ENCODE results near the gene CCDC122.
"Not testable (repeated sequence)": the region's sequence is repeated elsewhere in the genome, so short reads cannot be mapped to it uniquely, and the experiment has no call there.

CCDC122 gene

DNA sequence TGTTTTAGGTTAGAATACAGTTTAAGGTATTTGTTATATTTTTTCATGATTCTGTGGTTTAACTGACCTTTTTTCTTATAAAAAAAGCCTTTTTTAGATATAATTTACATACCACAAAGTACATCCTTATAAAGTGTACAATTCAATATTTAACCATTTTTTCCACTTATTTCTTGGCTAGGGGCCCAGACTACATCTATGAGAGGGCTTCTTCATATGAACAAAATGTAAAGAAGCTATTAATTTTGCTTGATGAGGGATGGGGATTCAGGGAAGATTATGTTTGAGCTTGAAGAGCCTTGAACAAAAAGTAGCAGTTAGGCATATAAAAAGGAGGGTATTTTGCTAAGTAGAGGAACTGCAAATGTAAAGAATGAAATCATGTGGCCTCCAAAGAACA lies 2.2 kb downstream of the CCDC122 start:
- DNase-seq (ENCODE audit: low spot score), result no peak

DNA sequence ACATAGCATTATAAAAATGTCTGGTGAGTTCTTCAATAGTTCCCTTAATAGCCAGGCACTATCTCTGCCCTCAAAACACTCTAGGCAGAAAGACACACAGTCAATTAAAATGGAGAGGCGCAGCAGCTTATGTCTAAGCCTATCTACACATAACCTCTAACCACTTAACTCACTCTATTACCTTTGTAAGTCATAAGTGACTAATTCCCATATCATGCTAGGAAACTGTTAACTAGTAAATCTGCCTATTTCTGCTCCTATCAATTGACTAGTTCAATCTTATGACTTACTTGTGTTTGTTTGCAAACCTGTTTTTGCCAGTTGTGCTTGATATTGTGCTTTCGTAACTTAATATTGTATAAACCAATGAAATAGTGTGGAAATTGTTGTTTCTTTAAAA lies 3.2 kb downstream of the CCDC122 start:
- no peak for DNase-seq (ENCODE audit: low spot score)

DNA sequence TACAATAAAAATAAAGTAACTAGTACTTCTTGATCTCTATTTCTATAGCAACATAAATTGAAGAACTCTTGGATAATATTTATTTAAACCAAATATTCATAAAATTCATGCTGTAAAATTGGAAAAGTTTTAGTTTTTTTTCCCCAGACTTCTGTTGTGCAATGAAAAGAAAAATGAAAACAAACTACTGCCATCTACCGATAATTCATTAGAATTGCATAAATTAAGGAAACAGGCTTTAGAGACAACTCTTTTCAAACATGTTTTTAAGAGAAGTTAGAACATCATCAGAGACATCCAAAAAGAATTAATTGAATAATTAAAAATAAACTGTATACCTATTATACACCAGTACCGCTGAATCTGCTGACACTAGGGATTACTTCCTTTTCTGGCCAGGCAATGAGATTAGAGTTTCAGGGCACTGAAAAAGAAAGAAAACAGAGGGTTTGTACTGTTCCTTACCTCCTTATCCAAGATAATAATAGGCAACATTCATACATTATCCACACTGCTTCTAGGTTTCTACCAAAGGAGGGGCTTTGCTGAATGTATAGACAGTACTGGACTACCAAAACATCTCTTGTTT lies 4.9 kb downstream of the CCDC122 start:
- no peak for DNase-seq (ENCODE audit: low spot score)

DNA sequence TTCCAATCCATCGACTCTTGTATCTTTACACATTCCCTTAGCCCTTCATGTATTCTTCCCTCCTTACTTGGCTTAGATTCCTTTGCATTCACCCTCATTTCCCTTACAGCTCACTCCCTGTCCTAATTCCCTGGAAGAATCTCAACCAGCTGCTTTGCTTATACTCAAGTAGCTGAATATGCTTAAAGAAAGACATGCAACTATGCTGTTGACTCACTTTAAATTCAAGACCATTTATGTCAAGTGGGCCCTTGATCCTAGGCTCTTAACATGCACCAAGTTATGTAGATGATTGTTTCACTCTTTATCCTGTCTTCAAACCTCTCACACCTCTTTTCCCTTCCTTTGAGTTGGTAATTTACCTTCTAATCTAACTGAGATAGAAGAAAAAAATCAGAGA lies 7.4 kb downstream of the CCDC122 start:
- DNase-seq (ENCODE audit: low spot score), result no peak

DNA sequence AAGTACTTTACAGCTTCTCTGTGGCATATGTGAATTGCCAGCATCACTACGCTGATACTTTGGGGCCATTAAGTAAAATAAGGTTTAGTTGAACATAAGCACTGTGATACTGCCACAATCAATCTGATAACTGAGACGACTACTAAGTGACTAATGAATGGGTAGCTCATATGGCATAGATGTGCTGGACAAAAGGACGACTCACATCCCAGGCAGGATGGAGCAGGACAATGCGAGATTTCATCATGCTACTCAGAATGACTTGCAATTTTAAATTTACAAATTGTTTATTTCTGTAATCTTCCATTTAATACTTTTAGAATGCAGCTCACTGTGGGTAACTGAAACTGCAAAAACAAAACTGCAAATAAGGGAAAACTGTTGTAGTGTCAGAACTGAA lies 13.6 kb downstream of the CCDC122 start:
- no peak for DNase-seq (ENCODE audit: low spot score)

DNA sequence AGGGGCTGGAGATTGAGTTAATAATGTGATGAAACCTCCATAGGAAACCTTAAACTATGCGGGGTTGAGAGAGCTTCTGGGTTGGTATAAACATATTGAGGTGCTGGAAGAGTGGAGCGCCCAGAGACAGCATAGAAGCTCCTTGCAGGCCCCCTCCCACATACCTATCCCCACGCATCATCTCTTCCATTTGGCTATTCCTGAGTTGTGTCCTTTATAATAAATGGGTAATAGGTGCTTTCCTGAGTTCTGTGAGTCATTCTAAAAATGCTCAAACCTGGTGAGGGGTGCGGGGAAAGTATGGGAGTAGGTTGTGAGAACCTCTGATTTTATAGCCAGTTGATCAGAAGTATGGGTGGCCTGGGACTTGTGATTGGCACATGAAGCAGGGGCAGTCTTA lies 14.6 kb downstream of the CCDC122 start:
- no peak for DNase-seq (ENCODE audit: low spot score)

DNA sequence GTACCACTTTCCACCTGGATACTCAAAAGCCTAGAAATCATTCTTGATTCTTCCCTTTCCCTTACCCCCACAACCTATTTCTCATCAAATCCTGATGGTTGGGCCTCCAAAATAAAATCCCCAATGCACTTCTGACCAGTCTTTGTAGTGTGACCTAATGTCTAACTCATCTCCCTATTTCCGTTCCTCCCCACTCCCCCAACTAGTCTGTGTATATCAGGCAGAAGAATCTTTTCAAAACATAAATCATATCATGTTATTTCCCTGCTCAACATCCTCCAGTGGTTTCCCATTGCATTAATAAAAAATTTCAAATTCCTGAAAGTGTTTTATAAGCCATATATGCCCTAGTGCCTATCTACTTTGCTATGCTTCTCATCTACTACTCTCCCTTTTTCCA lies 17.7 kb downstream of the CCDC122 start:
- no peak for DNase-seq (ENCODE audit: low spot score)

DNA sequence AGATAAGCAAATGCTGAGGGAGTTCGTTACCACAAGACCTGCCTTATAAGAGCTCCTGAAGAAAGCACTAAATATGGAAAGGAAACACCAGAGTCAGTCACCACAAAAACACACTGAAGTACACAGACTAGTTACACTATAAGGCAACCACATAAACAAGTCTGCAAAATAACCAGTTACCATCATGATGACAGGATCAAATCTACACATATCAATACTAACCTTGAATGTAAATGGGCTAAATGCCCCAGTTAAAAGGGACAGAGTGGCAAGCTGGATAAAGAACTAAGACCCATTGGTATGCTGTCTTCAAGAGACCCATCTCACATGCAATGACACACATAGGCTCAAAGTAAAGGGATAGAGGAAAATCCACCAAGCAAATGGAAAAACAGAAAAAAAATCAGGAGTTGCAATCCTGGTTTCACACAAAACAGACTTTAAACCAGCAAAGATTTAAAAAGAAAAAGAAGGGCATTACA lies 26.6 kb downstream of the CCDC122 start:
- no peak for DNase-seq (ENCODE audit: low spot score)

DNA sequence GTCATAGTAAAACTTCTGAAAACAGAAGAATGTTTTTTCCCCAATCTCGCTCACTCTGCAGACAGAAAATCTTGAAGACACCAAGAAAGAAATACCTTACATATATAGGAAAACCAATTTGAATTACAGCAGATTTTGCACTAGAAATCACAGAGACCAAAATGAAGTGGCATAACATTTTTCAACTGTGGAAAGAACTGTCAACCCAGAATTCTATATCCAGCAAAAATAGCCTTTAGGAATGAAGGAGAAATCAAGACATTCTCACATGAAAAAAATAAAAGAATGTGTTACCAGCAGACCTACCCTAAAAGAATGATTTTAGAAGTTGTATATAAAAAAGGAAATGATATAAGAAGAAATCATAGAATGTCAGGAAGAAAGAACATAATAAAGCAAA lies 28.7 kb downstream of the CCDC122 start:
- no peak for DNase-seq (ENCODE audit: low spot score)

DNA sequence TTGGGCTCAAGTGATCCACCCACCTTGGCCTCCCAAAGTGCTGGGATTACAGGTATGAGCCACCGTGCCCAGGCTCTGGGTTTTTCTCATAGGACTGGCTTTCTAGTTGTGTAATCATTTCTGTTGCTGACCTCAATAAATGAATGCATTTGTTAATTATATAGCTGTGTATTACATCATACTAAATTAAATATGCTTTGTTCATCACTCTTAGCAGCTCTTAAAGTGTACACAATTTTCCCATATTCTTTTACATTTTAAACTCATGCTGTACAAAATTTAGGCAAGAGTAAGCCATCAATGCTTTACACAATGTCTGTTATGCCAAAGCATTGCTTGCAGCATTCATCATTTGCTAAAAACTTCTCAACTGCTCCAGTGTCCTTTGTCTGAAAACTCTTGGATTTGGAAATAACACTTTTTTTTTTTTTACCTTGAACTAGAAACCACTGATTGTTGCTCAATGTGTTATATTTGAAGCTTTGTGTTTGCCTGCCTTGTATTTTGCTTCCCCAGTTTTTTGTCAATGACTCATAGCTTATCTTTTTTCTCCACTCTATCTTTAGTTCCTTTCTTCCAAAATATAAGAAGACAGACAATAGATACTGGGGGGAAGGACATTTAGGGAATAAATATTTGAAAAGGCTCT lies 31.4 kb downstream of the CCDC122 start:
- no peak for DNase-seq (ENCODE audit: low spot score)

DNA sequence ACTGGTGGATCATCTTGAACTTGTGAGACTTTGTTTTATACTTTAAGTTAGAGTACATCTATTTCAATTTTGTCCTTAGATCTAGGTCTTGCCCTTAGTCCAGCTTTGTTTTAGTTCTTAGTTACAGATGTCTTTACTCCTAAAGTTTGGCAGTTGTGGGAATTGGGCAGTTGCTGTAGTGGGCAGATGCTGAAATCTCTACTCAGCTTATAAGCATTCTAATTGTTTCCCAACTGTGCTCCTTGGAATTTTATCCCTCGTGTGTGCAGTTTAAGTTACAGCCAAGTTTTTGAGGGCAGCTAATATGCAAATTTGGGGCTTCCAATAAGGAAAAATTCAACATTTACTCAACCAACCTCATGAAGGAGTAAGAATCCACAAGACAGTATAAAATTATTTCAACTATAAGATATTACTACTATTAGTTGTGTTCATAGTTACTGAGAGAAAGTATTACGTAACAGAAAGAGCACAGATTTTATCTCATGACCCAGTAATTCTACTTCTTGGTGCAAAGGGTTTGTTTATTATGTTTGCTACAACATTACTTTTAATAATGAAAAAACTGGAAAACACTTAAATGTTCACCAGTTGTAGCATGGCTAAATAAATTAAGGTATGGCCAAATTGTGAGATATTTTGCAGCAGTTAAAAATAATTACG lies 32.9 kb downstream of the CCDC122 start:
- no peak for DNase-seq (ENCODE audit: low spot score)

DNA sequence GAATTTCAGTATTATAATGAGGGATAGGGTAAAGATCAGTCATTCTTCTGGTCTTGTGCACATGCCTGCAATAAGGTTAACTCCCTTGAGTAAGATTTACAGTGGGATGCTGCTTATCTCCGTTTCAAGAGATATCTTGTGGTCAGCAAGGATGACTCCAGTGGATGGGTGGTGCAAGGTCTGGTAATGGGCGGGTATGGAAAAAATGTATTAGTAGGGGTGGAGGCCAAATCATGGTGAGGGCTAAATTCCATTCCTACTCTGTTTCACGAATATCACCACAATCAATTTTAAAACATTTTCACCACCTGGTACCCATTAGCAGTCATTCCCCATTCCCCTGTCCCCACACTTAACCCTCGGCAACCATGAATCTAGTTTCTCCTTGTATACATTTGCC lies 40.6 kb downstream of the CCDC122 start:
- DNase-seq (ENCODE audit: low spot score), result no peak

DNA sequence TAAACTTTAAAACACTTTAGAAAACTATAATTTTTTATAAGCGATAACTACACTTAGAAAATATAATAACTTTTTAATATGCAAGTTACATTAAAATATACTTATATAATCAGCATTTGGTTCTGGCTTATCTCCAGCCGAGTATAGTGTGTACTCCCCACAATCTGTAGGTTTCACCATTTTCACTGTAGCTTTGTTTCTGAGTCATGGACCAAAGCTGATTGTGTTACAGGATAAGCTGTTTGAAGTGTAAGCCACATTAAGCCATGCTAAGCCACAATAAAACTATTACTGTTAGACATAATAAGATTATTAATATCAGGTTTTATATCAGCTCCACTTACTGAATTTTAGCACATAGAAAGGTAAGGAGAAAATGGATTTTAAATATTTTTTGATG lies 43.8 kb downstream of the CCDC122 start:
- DNase-seq (ENCODE audit: low spot score), result no peak

DNA sequence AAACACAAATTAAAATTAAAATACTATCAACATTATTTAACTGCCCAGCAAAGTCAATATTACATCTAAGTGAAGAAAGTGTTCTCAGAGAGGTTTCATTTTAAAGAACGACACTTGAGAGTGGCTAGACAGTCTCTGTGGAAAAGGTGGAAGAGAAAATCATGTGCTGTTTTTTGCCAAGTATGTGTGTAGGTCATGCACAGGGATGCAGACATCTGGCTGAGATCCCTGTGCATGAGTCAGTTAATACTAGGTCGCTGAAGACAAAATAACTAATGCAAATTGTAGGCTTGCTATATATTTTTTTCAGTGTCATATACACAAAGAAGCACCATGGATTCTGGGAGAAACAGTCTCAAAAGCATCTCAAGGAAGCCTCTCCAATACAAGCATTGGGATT lies 48.5 kb downstream of the CCDC122 start:
- DNase-seq (ENCODE audit: low spot score), result no peak

DNA sequence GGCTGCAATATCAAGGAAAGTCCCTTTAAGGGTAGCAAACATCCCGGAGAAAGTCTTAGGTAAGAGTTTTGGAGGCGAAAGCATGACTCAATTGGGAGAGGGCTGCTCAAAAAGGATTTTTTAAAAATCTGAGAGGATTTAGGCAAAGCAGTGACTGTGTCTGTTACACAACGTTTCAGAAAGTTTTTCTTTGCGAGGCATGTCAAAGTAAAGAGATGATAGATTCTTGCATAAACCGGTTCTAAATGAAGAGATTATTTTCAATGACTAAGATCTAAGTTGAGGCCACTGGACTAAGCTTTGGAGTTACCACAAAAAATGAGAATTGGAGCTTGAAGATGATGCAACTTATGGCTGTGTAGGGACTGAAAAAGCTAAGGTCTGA lies 49.1 kb downstream of the CCDC122 start:
- no peak for DNase-seq (ENCODE audit: low spot score)

DNA sequence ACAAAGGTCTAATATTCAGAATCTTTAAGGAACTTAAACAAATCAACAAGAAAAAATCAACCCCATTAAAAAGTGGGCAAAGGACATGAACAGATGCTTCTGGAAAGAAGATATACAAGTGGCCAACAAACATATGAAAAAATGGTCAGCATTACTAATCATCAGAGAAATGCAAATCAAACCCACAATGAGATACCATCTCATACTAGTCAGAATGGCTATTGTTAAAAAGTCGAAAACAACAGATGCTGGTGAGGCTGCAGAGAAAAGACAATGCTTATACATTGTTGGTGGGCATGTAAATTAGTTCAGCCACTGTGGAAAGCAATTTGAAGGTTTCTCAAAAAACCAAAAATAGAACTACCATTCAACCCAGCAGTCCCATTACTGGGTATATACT lies 54.9 kb downstream of the CCDC122 start:
- not testable (repeated sequence) for DNase-seq (ENCODE audit: low spot score)

DNA sequence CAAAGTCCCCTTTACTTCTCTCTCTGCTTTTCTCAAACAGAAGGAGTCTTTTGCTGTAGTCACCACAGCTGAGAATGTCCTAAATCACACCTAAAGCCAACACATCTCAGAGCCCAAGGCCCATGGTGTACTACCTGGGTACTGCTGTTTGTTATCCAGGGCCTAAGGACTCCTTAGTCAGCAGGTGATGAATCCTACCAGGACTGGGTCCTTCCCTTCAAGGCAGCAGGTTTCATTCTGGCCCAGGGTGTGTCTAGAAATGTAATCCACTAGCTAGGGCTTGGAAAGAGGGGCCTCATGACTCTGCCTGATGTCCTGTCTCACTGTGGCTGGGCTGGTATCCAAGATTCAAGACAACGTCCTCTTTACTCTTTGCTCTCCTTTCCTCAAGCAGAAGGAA lies 56.6 kb downstream of the CCDC122 start:
- no peak for DNase-seq (ENCODE audit: low spot score)

DNA sequence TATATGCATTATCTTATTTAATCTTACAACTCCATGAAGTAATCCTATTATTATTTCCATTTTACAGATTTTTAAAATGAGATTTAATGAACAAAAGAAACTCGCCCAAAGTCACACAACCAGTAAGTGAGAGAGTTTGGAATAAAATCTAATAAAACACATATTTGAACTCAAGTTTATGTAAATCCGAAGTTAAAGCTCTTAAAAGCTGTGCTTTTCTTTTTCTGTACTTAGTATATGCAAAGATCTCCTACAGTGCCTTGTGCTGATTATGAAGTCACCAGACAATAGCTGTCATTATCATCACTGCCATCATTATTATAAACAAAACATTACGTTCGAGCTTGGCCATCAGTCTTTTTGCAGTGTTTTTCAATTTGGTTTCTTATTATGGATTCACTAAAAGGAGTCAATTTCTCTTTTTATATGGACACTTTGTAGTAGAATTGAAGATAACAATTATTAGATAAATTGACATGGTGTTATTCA lies 63.1 kb downstream of the CCDC122 start:
- DNase-seq (ENCODE audit: low spot score), result no peak

DNA sequence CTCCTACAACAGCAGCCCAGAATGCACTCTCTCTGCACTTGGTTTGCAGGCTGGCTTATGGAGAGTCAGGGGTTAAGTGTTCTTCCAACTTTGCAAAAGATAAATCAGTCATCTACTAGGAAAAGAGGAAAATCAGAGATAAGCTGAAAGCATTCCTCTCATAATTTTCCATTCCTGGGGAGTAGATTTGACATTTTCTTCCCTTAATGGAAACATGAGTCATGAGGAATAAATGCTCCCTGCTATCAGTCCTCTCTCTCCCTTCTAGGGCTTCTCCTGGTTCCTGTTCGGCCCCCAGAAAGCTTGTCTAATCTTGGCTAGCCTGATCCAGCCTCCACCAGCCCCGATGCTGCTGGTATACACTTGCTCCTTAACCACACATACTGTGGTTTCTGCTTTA lies 64.3 kb downstream of the CCDC122 start:
- no peak for DNase-seq (ENCODE audit: low spot score)

DNA sequence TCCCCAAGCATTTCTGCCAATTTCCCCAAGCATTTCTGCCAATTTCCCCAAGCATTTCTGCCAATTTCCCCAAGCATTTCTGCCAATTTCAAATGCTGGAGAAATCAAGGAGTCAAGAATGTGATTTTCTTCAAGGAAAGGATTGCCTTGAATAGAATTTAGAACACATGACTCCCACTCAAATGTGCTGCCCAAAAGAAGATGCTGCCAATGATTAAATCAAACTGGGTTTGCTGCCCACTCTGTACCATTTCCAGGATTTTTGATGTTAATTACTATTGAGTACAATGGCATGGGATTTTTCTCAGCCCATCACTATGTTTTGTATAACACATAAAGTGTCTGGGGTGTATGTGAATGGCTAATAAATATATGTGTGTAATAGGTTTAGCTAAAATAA lies 70.9 kb downstream of the CCDC122 start:
- no peak for DNase-seq (ENCODE audit: low spot score)

DNA sequence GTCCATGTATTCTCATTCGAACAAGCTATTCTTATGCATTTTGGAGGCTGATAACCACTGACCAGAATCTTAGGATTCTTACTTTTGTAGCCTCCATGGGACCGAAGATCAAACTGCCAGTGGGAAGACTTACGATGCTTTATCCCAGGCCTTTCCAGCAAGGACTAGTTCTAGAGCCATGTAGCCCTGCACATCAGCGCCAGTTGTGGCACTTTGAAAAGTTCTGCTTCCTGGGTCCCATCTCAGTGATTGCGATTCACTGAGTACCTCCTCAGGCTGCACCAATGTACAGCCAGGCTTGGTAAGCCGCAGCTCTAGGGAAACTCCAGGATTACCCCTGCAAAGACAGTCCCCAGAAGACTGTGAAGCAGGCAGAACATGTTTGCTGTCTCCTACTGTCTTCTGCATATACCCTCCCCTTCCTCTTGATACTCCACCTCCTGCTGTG lies 73.8 kb downstream of the CCDC122 start:
- DNase-seq (ENCODE audit: low spot score), result no peak

DNA sequence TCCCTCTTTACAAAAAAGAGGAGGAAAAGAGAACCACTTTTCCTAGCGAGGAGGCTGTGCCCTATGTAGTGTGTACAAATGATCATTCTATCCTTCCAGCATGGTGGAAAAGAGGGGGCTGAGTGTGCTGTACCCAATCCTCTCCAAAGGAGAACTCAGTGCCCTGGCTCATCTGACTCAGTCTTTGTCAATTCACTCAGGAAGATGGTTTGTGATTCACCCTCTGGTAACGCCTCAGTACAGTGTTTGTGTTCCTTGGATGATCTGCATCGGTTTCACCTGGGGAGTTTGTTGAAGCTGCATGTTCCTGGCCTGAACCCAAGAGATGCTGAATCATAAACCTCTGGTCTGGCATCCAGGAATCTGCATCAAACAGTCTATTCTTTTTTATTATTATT lies 74.5 kb downstream of the CCDC122 start:
- DNase-seq (ENCODE audit: low spot score), result no peak

DNA sequence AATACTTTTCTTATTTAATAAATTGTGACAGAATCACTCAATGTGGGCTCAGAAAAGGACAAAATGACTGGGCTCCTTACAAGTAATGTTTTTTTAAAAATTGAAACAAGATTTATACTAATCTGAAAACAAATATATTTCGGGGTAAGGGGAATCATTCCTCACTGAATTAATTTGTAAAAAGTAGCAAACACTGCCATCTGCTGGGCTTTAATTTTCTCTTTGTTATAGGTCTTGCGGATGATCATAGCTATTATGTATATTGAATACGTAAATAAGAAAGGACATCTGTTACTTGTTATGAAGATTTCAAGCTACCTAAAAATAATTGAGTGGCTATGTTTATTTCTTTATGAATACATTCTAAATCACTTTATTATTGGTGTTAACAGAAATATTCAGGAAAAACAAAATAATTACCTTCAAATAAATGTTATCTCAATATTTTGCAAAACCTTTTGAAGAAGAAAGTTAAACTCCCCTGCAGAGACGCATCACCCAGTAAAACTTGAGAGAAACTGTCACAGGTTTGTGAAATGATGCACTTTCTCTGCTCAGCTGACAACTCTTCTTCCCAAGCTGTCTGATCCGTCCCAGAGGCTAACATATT lies 75.0 kb downstream of the CCDC122 start:
- no peak for DNase-seq (ENCODE audit: low spot score)

Data from ecto neural progenitor cell (in vitro differentiated cells).